ENCODE results near the gene PLSCR1.
A peak's percentile ranks its signal among the peaks of the same experiment; 100 is the strongest.

Gene PLSCR1

GRCh38 chr3:146471012-146471411 lies 73.4 kb downstream of the PLSCR1 start:
- in situ Hi-C loops (cut with HindIII; ENCODE audit: low pct_unique_long_range_greater_than_20kb, low sequenced_read_pairs): no loop called here

GRCh38 chr3:146470425-146470990 lies 73.9 kb downstream of the PLSCR1 start:
- in situ Hi-C loops (cut with HindIII; ENCODE audit: low pct_unique_long_range_greater_than_20kb, low sequenced_read_pairs): no loop called here
- TF ChIP-seq JUND (IDR thresholded peaks at IDR 0.05; ENCODE audit: low read depth): no peak
- no peak for DNase-seq (ENCODE audit: low read depth in 1 of 2, low spot score in 1 of 2)

More at GRCh38 chr3:146471012-146471411, 73.4 kb downstream of the PLSCR1 start:
- no peak for DNase-seq (ENCODE audit: low read depth in 1 of 2, low spot score in 1 of 2)
- no peak for TF ChIP-seq JUND (IDR thresholded peaks at IDR 0.05; ENCODE audit: low read depth)

- in situ Hi-C loops (cut with HindIII; ENCODE audit: low pct_unique_long_range_greater_than_20kb, low sequenced_read_pairs): no loop called here
- peak; percentile 82 to 83 for DNase-seq (ENCODE audit: low read depth in 1 of 2, low spot score in 1 of 2)
Observed at GRCh38 chr3:146469150-146470017, 75.0 kb downstream of the PLSCR1 start, which contains the start of gene PLSCR2. Gene PLSCR2 (minus strand): TSS chr3:146469561. CDS start chr3:146459904, 9,657 bp downstream.

GRCh38 chr3:146468671-146469149 lies 75.7 kb downstream of the PLSCR1 start:
- TF ChIP-seq JUND (IDR thresholded peaks at IDR 0.05; ENCODE audit: low read depth): no peak
- DNase-seq (ENCODE audit: low read depth in 1 of 2, low spot score in 1 of 2): no peak
- in situ Hi-C loops (cut with HindIII; ENCODE audit: low pct_unique_long_range_greater_than_20kb, low sequenced_read_pairs): no loop called here

More at GRCh38 chr3:146469150-146470017, 75.0 kb downstream of the PLSCR1 start, which contains the start of gene PLSCR2:
- TF ChIP-seq JUND (IDR thresholded peaks at IDR 0.05; ENCODE audit: low read depth): no peak

- TF ChIP-seq JUND (IDR thresholded peaks at IDR 0.05; ENCODE audit: low read depth): no peak
- no peak for DNase-seq (ENCODE audit: low read depth in 1 of 2, low spot score in 1 of 2)
- in situ Hi-C loops (cut with HindIII; ENCODE audit: low pct_unique_long_range_greater_than_20kb, low sequenced_read_pairs): no loop called here
Observed at GRCh38 chr3:146468234-146468633, 76.2 kb downstream of the PLSCR1 start.

- TF ChIP-seq JUND (IDR thresholded peaks at IDR 0.05; ENCODE audit: low read depth): no peak
- in situ Hi-C loops (cut with HindIII; ENCODE audit: low pct_unique_long_range_greater_than_20kb, low sequenced_read_pairs): no loop called here
- no peak for DNase-seq (ENCODE audit: low read depth in 1 of 2, low spot score in 1 of 2)
Observed at GRCh38 chr3:146466604-146467003, 77.8 kb downstream of the PLSCR1 start.

GRCh38 chr3:146465693-146466465 lies 78.5 kb downstream of the PLSCR1 start:
- DNase-seq (ENCODE audit: low read depth in 1 of 2, low spot score in 1 of 2): no peak
- in situ Hi-C loops (cut with HindIII; ENCODE audit: low pct_unique_long_range_greater_than_20kb, low sequenced_read_pairs): no loop called here
- TF ChIP-seq JUND (IDR thresholded peaks at IDR 0.05; ENCODE audit: low read depth): no peak
